ENCODE results near the gene MTX1. TPM values are rescaled to one million over a fixed set of nuclear protein-coding genes. Genes with fewer than 3 reads are reported as not detected.

Gene MTX1
- total and polyA plus RNA-seq, 9 of the 15 experiments (the other 6 are each of a cell fraction or from before 2014, with no cell fraction given): 29.1 to 98.4 (median 66.9) TPM

- TF ChIP-seq, protein P1, sequence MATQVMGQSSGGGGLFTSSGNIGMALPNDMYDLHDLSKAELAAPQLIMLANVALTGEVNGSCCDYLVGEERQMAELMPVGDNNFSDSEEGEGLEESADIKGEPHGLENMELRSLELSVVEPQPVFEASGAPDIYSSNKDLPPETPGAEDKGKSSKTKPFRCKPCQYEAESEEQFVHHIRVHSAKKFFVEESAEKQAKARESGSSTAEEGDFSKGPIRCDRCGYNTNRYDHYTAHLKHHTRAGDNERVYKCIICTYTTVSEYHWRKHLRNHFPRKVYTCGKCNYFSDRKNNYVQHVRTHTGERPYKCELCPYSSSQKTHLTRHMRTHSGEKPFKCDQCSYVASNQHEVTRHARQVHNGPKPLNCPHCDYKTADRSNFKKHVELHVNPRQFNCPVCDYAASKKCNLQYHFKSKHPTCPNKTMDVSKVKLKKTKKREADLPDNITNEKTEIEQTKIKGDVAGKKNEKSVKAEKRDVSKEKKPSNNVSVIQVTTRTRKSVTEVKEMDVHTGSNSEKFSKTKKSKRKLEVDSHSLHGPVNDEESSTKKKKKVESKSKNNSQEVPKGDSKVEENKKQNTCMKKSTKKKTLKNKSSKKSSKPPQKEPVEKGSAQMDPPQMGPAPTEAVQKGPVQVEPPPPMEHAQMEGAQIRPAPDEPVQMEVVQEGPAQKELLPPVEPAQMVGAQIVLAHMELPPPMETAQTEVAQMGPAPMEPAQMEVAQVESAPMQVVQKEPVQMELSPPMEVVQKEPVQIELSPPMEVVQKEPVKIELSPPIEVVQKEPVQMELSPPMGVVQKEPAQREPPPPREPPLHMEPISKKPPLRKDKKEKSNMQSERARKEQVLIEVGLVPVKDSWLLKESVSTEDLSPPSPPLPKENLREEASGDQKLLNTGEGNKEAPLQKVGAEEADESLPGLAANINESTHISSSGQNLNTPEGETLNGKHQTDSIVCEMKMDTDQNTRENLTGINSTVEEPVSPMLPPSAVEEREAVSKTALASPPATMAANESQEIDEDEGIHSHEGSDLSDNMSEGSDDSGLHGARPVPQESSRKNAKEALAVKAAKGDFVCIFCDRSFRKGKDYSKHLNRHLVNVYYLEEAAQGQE (IDR thresholded peaks at IDR 0.05; ENCODE audit: borderline replicate concordance): peak; percentile 92
- TF ChIP-seq, protein P1 (CRISPR knock-in tag; IDR thresholded peaks at IDR 0.05; ENCODE audit: low read depth): 0 out of 2 replicates have a peak, but pooled peaks have one; percentile 41
- TF ChIP-seq NFRKB (IDR thresholded peaks at IDR 0.05; ENCODE audit: low read depth): no peak
- TF ChIP-seq, protein P2, sequence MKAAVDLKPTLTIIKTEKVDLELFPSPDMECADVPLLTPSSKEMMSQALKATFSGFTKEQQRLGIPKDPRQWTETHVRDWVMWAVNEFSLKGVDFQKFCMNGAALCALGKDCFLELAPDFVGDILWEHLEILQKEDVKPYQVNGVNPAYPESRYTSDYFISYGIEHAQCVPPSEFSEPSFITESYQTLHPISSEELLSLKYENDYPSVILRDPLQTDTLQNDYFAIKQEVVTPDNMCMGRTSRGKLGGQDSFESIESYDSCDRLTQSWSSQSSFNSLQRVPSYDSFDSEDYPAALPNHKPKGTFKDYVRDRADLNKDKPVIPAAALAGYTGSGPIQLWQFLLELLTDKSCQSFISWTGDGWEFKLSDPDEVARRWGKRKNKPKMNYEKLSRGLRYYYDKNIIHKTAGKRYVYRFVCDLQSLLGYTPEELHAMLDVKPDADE (conservative IDR thresholded peaks at IDR 0.05; ENCODE audit: control insufficient read depth, low read depth, low read length): 0 out of 2 replicates have a peak, but pooled peaks have one; percentile 25
- TF ChIP-seq CHD2 (IDR thresholded peaks at IDR 0.05; ENCODE audit: low read depth, low read length): 0 out of 2 replicates have a peak, but pooled peaks have one; percentile 29
Measured at GRCh38 chr1:155250633-155251449, 42.3 kb downstream of the MTX1 start (continued).

All from K562 (cell line).